Bone marrow (tissue), 2 donors: ENCODE measurements around the gene SRSF3.
A peak's percentile ranks its signal among the peaks of the same experiment; 100 is the strongest.

Experiments
- DNase-seq, 2 donors: peaks; one replicate each; lab custom pipeline; 2025; lab: John Stamatoyannopoulos, UW

SRSF3 gene

GRCh38 chr6:36623547-36624459, 29.6 kb downstream of the SRSF3 start:
- peak; percentile 58 to 62 for DNase-seq

DNA sequence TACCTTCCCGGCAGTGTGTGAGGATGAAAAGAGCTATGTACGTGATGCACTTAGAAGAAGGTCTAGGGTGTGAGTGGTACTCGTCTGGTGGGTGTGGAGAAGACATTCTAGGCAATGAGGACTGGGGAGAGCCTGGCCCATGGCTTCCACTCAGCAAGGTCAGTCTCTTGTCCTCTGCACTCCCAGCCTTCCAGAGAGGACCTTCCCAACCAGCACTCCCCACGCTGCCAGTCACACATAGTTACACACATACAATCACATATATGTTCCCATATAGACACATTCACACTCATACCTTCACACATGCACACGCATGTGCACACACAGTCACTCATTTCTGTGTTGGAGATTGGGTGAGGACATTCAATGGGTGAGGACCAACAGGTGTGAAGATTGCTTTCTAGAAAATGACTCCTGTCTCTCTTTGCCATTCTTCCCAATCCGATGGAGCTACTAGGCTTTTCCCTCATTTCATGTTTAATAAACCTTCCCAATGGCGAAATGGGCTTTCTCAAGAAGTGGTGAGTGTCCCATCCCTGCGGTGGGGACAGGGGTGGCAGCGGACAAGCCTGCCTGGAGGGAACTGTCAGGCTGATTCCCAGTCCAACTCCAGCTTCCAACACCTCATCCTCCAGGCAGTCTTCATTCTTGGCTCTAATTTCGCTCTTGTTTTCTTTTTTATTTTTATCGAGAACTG, 30.4 kb downstream of the SRSF3 start:
- no peak for DNase-seq

DNA sequence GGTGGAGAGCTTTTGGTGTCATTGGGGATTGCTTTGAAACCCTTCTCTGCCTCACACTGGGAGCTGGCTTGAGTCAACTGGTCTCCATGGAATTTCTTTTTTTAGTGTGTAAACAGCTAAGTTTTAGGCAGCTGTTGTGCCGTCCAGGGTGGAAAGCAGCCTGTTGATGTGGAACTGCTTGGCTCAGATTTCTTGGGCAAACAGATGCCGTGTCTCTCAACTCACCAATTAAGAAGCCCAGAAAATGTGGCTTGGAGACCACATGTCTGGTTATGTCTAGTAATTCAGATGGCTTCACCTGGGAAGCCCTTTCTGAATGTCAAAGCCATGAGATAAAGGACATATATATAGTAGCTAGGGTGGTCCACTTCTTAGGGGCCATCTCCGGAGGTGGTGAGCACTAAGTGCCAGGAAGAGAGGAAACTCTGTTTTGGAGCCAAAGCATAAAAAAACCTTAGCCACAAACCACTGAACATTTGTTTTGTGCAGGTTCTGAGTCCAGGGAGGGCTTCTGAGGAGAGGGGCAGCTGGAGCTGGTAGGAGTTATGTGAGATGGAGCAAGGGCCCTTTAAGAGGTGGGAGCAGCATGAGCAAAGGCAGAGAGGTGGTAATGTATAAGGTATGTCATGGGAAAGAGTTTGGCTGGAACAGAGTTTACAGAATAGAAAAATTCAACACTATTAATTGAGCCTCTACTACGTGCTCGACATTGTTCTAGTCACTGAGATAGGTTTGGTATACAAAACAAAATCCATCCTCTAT, 31.2 kb downstream of the SRSF3 start:
- no peak for DNase-seq

GRCh38 chr6:36626636-36627035, 32.5 kb downstream of the SRSF3 start:
- no peak for DNase-seq

- no peak for DNase-seq
These were observed 33.0 kb downstream of the SRSF3 start for GRCh38 chr6:36627141-36627540.

DNA sequence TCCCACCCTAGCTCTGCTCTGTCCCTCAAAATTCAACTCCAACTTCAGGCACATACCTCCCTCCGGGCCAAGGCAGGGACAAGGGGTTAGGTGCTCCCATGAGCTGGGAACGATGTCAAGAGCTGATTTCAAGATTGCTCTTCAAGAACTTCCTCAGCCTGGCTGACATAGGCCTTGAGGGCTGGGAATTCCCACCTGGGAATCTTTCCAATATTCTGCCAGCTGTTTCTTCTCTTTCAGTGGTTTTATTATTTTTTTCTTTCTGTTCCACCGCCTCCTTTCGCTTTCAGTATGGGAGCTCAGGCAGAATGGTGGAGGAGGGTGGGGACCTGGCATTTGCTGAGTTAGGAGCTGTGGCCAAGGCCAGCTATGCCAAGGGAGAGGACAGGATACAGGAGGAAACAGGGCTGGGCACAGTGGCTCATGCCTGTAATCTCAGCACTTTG, 33.7 kb downstream of the SRSF3 start:
- no peak for DNase-seq

DNA sequence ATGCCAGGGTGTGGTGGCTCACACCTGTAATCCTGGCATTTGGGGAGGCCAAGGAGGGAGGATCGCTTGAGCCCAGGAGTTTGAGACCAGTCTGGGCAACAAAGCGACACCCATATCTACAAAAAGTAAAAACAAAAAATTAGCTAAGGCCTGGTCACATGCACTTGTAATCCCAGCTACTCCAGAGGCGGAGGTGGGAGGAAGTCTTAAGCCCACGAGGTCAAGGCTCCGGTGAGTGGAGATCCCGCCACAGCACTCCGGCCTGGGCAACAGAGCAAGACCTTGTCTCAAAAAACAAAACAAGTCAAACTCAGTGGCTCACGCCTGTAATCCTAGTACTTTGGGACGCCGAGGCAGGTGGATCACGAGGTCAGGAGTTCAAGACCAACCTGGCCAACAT, 35.6 kb downstream of the SRSF3 start:
- no peak for DNase-seq

DNA sequence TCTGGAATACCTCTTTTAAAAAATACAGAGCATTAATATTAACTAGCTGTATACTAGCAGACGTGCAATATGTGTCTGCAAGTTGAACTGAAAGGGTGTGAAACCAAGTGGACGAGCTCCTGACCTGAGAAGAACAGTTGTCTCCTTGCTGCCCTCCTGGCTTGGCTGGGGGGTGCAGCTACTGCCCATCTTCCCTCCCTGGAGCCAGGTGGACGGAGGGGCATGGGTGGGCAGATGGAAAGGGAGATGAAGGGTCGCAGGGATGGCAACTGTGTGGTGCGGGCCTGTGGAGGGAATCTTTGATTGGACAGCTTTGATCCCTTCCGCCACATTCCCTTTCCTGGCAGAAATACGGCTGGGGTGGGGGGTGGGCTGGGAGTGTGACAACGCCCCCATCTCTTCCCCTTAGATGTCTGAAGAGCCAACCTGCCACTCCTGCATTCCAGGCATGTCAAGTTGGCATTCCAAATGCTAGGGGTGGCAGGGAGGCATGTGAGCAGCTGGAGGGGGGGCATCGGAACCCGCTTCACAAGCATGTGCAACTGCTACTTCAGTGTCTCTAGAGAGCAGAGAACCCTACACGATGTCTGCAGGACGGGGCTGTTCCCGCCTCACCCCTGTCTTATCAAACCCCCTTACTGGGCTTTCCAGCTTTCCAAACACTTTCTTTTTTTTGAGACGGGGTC, 37.3 kb downstream of the SRSF3 start:
- DNase-seq: no peak

DNA sequence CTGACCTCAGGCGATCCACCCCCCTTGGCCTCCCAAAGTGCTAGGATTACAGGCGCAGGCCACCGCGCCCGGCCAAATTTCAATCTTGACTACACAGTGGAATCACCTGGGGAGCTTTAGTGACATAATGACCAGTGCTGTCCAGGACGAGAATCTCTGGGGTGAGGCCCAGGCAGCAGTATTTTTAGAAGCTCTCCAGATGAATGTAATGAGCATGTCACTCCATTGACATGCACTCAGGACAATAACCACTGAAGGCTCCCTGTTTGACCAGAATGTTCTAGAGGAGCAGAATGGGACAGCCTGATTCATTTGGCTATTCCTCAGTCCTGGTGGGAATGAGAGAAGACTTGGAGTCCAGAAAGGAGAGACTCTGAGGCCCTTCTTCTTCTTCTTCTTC, 39.2 kb downstream of the SRSF3 start:
- DNase-seq: no peak

DNA sequence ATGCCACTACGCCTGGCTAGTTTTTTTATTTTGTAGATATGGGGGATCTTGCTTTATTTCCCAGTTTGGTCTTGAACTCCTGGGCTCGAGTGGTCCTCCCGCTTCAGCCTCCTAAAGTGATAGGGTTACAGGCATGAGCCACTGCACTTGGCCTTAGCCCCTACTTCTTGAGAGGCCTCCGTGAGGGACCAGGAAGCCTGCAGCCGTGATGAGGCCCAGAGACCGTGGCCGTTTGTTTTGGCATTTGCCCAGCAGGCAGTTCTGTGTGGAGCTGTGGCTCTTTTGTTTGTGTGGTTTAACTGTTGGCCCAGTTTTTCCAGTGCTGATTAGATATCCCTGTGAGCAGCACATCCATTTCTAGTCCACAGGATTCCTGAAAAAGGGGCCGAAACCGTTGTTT, 39.8 kb downstream of the SRSF3 start:
- DNase-seq: no peak

- no peak for DNase-seq
These were observed 40.4 kb downstream of the SRSF3 start for GRCh38 chr6:36634317-36635108.

DNA sequence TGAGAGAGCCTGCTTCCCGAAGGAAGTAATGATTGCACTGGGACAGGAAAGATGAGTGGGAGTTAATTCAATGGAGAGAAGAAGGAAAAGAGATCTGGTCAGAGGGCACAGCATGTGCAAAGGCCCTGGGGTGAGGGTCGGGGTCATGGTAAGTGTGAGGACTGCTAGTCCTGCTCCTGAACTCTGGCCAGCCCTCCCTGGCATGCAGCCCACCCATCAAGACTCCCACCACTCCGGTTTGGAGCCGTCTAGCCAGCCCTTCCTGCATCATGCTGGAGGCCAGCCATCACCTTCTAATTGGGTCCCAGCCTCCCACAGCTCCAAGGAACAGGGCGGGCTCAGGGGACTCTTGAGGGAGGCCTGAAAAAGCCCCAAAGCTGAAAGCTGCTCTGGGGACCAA, 42.1 kb downstream of the SRSF3 start:
- DNase-seq: no peak

- DNase-seq: no peak
These were observed 42.7 kb downstream of the SRSF3 start for GRCh38 chr6:36636687-36637418.

DNA sequence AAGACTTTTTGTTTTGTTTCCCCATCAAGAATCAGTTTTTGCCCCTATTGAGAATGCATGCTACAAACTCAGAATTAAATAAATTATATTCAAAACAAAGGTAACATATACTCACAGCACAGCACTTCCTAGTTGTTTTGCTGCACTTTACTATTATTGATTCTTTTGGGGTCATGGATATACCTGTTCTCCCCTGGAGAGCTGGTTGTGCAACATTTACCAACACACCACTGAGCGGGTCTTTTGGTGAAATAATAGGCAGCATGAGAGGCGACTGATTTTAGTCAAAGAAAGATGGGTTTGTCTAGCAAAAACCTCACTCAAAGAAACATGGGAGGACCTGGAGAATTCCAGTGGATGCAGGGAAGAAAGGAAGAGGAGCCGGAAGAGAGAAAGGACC, 44.4 kb downstream of the SRSF3 start:
- no peak for DNase-seq

DNA sequence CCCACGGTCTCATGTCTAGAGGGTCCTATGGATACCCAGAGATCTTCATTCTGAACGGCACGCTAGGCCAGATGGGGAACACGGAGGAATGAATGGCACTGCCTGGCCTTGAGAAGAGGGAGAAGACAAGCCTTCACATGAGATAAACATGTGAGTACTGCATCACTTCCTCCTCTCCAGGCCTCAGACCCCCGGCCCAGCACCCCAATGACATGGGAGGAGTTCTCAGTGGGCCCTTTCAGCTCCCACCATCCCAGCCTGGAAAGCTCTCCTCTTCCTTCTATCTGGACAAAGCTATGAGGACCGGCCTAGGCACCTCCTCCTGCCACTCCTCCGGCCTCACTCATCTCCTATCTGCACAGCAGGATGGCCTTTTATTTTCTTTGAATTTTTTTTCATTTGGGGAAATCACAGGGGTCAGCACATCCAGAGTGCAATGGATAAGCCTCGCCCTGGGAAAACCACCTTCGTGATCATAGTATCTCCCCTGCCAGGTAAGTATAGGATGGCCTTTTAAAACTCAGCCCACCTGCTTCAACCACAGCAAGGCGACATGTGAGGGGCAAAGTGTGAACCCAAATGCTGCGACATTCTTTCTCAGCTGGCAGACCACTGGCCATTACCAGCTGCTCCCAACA, 45.1 kb downstream of the SRSF3 start:
- no peak for DNase-seq

GRCh38 chr6:36641543-36641942, 47.4 kb downstream of the SRSF3 start:
- no peak for DNase-seq

DNA sequence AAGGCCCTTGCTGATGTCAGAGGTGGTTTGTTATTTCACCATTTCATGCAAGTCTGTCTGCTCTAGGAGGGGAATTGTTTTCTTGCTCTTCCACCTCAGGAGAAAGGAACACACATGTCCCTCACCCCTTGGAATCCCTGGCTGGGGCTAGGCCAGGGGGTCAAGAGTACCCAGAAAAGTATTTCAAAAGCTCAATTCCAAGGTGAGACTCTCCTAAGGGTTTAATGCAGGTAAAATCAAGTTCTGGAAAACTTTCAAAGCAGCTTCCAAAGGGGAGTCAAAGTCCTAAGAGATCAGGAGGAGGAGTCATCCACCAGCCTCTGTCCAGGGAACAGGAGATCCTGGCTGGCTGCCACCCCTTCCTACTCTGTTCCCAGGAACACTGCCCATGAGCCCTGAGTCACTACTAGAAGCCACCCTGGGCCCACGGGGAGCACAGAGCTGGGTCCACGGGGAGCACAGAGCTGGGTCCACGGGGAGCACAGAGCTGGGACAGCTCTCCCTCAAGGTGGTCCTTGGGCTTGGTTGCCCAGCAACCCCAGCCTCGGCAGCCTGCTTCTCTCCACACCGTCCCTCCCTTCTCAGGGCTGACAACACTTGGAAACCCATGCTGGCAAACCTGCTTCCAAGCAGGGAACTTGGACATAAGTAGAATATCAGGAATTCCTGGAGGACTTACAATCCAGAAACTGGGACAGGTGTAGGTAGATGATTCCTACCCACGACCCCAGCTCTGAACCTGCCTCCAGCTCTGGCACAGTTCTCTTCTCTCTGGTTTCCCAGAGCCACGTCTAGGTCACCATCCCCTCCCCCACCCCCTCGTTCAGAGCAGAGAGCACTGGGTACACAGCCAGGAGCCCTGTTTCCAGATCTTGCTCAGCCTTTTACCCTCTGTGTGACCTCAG, 49.0 kb downstream of the SRSF3 start:
- DNase-seq: no peak

DNA sequence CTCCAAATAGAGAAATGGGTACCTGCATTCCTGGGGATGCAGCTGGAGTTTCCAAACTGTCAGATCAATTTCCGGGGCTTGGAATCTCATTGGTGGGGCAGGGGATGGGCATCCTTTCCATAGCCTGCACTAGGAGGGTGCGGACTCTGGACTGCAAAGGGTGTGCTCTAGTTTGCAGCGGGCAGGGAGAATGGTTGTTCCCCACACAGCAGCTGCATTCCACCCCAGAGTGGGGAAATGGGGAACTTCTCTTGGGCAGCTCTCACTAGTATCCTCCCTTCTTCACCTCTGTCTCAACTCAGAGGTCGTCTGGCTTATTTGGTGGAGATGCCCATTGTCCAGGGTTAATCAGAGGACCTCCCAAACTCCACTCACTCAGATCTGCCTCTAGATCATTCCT, 49.8 kb downstream of the SRSF3 start:
- DNase-seq: no peak

GRCh38 chr6:36649086-36649485, 54.9 kb downstream of the SRSF3 start:
- DNase-seq: no peak
